NCI-H82 treated with DMSO at 0.1 percent for 48 hours (cell line): ENCODE measurements around the gene POLR1C.
"Not testable (repeated sequence)": the region's sequence is repeated elsewhere in the genome, so short reads cannot be mapped to it uniquely, and the experiment has no call there.

ENCODE experiments used
- DNase-seq: peaks from one replicate; lab custom pipeline; 2025; ENCODE audit not compliant: unreplicated experiment; lab: John Stamatoyannopoulos, UW

Gene POLR1C

DNA sequence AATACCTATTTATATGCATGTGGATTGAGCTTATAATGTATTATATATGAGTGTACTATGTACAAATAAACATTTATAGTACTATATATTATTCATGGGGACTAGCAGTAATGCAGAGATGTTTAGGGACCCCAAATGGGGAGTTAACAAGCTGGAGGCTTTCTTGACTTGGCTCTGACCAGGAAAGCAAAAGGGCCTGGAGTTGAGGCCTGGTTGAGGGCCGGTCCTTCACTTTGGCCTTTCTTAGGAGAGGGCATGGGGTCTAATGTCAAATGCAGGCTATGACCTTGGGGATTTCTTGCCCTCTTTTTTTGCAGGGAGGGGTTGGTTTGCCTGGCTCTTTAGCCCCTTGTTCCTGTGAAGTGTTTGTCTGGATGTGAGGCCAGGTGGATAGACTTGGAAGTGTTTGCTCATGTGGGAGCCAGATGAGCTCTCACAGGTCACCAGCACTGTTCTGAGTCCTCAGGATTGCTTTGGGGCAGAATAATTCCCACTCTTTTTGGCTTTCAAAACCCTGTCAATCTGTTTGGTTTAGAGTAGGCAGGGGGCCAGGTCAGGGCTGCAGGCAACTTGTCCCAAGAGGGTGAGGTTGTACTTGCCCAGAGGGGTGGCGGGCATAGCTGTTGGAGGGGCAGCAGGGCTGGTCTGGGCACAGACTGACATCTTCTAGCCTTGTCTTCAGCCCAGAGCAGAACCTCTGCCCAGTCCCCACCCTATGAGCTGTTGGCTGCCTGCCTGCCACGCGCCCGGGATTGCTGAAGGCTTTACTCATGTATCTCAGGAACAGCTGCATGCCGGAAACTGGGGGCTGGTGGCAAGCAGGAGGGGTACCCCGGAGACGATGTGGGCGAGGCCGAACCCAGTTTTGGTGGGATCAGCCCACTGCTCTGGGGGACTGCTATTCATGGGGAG lies 24.9 kb upstream of the POLR1C start:
- no peak for DNase-seq

DNA sequence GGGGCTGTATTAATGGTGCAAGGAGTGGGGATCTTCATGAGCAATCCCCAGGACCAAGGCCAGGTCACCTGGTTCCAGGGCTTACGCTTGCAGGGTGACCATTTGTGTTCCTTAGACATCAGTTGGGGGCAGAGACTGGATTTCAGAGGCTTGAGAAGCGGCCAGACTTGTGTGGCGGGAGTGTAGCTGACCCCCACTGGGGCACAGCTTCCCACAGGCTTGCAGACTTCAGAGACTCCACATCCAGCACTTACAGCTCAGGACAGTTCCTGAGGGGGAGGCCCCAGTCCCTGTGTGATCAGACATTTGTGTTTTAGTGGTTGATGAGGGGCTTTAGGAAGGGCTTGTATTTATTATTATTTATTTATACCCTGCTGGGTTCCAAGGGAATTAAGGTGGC lies 24.2 kb upstream of the POLR1C start:
- no peak for DNase-seq

- no peak for DNase-seq
These were observed 23.7 kb upstream of the POLR1C start for GRCh38 chr6:43493230-43493629.

DNA sequence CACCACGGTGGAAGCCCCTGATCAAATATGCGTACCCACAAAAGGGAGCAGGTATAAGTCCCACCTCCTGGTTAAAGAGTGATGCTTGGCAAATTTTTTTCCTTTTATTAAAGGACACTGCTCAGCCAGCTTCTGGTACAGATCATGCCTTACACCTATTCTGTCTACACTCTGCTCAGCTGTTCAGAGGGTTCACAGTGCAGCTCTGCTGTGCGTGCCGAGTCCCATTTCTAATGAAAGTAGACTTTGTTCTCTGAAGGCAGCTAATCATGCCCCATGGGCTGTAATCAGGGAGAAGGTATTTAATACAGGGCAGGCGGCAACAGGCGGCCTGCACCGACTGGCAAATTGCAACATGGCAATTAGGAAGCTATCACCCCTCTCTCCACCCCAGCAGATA lies 23.1 kb upstream of the POLR1C start:
- DNase-seq = no peak

DNA sequence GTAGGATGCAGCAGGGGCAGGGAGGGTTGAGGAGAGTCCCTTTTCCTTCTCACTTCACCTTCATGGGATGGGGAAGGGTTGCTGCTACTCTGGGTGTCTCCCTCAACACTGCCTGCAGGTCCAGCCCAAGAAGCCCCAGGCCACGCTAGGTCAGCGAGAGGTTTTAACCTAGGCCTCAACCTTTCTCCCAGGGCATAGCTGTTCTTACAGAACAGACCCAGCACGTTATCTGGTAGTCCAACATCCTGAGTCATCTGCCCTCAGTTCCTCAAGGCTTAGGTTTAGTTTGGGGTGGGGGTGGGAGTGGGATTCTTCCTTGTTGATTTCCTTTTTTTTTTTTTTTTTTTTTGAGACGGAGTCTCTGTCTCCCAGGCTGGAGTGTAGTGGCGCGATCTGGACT lies 22.6 kb upstream of the POLR1C start:
- no peak for DNase-seq

DNA sequence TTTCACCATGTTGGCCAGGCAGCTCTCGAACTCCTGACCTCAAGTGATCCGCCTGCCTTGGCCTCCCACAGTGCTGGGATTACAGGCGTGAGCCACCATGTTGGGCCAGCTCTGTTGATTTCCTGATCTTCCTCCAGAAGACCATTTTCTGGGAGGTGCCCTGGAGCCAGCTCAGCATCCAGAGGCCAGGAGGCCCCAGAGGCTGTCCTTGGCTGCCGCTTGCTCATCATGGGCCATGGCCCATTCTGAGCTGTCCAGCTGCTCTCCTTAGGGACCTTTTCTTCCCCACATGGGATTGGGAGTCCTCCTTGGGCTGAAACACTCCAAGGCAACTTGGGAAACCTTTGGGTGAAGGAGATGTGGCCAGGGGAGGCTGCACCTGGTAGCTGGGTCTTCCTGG lies 22.1 kb upstream of the POLR1C start:
- no peak for DNase-seq

- DNase-seq = no peak
These were observed 21.4 kb upstream of the POLR1C start for GRCh38 chr6:43495409-43495941.

DNA sequence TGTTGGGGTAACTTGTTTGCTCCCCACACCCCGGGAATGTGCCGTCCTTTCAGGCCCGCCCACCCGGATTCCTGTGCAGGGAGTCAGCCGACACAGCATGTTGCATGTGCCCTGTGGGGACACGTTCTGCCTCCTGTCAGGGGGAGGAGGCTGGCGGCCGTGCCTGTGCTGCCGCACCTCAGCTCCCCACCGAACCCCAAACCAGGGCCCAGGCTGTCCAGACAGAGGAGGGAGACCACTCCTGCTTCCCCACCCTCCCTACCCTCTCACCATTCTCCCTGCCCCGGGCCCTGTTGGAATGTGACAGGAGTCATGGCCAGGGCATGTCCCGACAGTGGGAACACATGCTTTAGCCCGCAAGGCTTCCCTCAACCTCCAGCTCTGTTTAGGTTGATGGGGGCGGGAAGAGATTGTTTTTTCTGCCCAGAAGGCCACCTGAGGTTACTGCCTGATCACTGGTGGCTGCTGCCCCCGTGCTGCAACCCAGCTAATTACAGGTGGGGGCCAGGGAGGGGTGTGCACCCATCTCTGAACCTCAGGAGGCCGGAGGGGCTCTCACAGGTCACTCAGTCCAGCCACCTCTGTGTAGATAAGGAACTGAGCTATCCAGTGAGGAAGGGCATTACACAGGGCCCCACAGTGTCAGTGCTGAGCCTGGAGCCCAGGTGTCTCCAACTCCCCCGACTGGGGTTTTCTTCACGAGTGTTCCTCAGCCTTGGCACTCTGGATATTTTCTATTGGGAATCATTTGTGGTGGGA lies 20.3 kb upstream of the POLR1C start:
- no peak for DNase-seq

- no peak for DNase-seq
These were observed 19.8 kb upstream of the POLR1C start for GRCh38 chr6:43497129-43497396.

DNA sequence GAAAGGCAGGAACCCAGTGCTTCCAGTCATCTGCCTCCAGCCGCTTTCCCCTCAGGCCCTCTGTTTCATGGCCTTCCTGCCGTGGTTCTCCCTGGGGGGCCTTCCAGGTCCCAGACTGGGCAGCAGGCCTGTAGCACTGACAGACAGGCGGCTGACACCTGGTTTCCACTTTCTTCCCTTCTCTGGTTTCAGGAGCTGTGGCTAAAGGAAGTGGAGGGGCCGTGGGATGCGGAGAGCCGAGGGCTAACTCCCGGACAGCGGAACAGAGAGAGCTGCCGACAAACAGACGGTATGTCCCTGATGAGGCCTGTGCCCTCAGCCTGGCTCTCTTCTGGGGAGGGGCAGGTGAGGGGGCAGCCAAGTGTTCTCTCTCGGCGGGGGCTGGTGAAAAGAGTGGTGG lies 19.2 kb upstream of the POLR1C start:
- DNase-seq = no peak

DNA sequence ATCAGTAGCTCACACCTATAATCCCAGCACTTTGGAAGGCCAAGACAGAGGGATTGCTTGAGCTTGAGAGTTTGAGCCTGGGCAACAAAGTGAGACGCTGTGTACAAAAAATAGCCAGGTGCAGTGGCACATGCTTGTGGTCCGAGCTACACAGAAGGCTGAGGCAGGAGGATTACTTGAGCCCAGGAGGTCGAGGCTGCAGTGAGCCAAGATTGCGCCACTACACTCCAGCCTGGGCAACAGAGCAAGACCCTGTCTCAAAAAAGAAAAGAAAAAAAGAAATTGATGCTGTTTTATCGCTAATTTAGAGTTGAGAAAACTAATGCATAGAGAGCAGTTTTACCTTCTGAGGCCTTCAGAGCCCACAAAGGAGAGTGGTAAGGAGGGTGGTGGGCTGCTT lies 18.6 kb upstream of the POLR1C start:
- DNase-seq = not testable (repeated sequence)

GRCh38 chr6:43499028-43499815 lies 17.7 kb upstream of the POLR1C start:
- no peak for DNase-seq

DNA sequence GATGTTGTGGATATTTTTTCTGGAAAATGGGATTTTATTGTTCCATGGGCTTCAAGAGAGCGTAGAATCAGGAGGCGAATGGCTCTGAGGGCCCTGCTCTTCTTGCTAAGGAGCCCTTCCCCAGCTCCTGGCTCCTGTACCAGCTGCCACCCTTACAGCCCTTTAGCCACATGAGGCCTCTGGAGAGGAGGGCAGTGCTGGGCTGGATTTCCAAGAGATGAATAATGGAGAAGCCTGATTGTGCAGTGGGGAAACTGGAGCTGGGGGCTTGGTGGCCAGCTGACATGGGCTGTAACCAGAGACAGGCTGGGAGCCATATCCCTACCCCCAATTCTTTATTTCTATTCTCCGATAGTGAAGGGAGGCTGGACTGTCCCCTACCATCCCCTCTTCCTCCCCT lies 16.0 kb upstream of the POLR1C start:
- DNase-seq = no peak

GRCh38 chr6:43502666-43503065 lies 14.2 kb upstream of the POLR1C start:
- no peak for DNase-seq

DNA sequence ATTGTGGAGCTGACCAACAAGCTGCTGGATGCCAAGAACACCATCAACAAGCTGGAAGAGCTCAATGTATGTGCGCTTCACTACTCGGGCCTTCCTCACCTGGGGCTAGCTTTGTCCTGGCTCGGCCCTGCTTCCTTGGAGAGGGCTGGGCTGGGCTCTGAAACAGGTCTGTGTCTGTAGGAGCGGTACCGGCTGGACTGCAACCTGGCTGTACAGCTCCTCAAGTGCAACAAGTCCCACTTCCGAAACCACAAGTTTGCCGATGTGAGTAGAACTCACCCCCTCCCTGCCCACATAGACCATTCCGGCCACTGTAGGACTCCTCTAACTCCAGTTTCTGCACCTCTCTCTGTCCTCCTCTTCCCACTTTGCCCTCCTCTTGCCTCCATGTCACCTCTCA lies 13.4 kb upstream of the POLR1C start:
- no peak for DNase-seq

- no peak for DNase-seq
These were observed 11.9 kb upstream of the POLR1C start for GRCh38 chr6:43504756-43505593.

DNA sequence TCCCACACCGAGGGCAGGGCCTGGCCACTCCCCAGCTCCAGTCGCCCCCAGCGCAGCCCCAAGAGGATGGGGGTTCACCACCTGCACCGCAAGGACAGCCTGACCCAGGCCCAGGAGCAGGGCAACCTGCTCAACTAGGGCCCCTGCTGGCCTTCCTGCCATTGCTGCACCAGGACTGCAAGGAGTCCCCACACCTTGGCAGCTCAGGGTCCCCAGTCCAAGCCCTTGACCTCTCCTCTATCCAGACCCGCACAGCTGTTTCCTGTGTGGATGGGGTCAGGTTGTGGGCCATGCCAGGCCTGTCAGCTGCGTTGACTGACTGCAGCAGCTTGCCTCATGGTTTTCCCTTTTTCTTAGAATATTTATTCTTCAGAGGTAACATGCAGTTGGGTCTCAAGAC lies 11.2 kb upstream of the POLR1C start:
- DNase-seq = no peak

- no peak for DNase-seq
These were observed 10.7 kb upstream of the POLR1C start for GRCh38 chr6:43506171-43506570.

DNA sequence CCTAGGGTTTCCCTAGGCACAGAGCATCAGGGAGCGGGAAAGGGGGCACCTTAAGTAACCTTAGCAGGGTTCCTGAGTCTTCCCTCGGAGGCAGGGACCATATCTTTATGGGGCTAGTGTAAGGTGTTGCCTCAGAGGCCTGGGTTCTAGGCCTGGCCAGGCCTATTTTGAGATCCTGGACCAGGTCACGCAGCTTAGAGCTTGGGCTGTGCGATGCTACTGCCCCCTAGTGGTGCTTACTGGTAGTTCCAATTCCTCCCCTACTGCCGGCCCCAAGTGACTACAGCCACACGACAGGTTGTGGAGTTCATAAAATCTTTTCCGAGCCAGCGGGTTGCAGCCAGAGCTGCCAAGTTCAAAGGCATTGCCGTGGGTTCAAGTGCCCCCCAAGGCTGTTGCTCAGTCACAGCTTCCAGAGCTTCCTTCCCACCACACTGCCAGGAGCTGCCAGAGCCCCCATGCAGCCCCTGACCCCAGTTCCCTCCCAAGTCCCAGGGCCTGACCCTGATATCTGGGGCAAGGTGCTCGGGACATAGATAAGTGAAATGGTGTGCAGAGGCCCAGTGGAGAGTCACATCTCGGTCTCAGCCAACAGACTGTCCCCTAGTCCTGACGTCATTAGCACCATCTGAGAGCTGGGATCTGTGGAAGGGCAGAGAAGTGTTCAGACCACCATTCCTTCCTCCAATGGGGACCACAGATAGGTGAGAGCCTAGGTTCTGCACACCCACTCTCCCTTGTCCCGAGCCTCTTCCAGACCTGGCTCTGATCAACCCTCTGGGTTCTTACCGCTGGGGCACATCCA lies 10.0 kb upstream of the POLR1C start:
- DNase-seq = peak; percentile 55
